HG03175 (cell line): Measurements from ENCODE around the gene SDHD.
"Not testable (repeated sequence)": the region's sequence is repeated elsewhere in the genome, so short reads cannot be mapped to it uniquely, and the experiment has no call there.

Experiments
- ATAC-seq: cut with Tn5 transposase; IDR thresholded peaks from one replicate; pipeline ENCODE4 v1.9.1; 2021; ENCODE audit warnings: mild to moderate bottlenecking, moderate library complexity; ENCODE audit not compliant: unreplicated experiment

Gene SDHD

GRCh38 chr11:112086422-112087191, at the start of gene SDHD, which contains the start of gene TIMM8B:
SDHD (plus strand) TSS chr11:112086873; CDS start chr11:112086908, 35 bp downstream.
TIMM8B (minus strand) TSS chr11:112086756; CDS start chr11:112086723, 33 bp downstream.
- ATAC-seq, result peak; percentile 90

DNA sequence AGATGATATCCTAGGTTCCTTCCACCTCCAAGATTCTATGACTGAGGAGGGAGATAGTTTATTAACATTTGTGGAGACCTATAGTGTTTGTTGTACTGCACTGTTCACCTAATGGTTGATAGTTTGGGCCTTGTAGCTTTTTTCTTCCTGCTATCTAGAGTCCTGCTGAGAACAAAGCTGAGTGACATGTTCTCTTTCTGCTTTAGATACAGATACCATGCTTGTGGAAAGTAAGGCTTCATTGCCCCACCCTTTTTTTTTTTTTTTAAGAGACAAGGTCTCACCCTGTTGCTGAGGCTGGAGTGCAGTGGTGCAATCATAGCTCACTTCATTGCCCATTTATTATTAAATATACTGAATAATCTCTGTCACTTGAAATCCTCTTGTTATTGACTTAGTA, 49.1 kb upstream of the SDHD start:
- ATAC-seq, result no peak

DNA sequence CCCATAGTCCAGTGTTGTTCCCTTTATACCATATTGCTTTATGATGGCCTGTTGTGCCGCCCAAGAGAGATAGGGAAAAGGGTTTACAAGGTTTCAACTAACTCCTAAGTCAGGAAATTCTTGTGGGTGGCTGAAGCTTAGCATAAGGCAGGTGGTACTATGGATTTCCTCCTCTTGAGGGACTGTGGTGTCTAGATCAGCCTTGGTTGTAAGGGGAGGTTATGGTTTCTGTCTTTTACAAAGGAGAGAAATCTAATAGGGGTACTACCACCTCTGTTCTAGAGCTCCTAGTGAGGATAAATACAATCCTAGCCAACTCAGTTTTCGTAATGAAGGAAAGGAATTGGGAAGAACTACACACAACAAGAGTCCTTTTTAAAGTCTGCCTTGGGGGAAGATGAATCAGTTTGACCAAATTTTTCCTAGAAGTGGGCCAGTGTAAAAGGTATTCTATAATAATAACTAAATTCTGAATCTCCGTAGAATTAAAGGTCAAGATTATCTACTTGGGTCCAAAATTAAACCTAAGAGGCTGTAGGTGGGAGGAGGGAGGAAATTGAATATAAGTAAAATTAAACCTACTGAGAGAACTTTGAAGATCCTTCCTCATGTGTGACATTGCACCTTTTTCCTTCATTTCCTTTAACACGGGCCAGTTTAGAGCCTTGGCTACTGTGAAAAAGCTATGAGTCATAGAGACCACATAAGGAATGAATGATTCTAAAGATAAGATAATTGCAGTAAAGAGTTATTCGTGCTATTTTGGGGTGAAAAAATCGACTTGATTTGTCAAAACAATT, 44.3 kb upstream of the SDHD start:
- ATAC-seq, result no peak

GRCh38 chr11:112042961-112043304, 43.7 kb upstream of the SDHD start:
- ATAC-seq, result no peak

DNA sequence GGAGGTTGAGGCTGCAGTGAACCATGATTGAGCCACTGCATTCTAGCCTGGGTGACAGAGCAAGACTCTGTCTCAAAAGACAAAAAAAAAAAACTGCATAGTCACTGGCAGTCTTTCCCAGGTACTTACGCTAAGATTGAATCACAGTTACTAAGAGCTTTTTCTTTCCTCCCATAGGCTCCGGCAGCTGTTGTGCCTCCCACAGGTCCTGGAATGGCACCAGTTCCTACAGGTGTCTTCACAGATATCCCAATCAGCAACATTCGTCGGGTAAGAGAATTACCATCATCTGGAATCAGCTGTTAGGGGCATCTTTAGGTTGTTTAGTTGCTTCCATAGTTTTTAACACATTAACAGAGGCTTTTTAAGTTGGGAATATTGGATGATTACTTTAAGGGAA, 41.7 kb upstream of the SDHD start:
- ATAC-seq, result no peak

GRCh38 chr11:112046647-112047046, 40.0 kb upstream of the SDHD start:
- not testable (repeated sequence) for ATAC-seq

DNA sequence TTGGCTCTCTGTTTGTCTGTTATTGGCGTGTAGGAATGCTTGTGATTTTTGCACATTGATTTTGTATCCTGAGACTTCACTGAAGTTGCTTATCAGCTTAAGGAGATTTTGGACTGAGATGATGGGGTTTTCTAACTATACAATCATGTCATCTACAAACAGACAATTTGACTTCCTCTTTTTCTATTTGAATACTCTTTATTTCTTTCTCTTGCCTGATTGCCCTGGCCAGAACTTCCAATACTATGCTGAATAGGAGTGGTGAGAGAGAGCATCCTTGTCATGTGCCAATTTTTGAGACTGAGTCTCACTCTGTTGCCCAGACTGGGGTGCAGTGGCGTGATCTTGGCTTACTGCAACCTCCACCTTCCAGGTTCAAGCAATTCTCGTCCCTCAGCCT, 38.4 kb upstream of the SDHD start:
- ATAC-seq, result not testable (repeated sequence)

DNA sequence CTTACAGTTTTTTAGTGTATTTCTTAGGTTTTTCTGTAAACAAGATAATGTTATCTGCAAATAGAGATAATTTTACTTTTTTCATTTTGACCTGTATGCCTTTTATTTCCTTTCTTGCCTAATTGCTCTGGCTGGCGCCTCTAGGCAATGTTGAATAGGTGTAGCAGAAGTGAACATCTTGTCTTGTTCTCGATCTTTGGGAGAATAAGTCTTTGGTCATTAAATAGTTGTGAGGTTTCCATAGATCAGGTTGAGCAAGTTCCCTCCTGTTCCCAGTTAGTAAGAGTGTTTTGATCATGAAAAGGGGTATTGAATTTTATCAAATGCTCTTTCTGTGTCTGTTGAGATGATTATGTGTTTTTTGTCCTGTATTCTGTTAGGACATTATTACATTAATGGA, 36.9 kb upstream of the SDHD start:
- no peak for ATAC-seq

DNA sequence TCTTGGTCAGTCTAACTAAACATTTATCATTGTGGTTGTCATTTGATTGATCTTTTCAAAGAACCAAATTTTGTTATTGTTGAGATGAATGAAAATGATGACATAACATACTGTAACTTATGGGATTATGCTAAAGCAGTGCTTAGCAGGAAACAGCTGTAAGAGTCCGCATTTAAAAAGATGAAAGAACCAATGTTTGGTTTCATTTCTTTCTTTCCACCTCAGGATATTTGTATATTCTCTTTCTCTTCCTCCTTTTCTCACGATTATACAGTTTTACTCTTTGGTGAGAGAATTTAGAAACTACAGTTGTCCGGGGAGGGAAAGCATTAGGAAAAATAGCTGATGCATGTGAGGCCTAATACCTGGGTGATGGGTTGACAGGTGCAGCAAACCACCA, 36.0 kb upstream of the SDHD start:
- peak; percentile 71 for ATAC-seq

DNA sequence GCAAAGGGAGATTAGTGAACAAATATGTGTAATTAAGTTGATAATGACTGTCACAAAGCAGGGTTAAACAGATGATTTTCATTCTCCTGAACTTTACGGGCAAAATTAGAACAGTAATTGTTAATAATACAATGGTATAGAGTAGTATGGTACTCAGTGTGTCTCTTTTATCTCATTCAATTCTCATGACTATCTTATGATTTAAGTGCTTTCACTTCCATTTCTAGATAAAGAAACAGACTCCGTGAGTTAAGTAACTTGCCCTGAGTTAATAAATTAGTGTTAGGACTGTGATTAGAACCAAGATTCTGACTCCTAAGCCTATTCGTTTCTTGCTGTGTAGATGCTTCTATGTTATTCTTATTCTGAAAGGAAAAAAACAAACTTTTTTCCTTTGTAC, 34.9 kb upstream of the SDHD start:
- no peak for ATAC-seq

DNA sequence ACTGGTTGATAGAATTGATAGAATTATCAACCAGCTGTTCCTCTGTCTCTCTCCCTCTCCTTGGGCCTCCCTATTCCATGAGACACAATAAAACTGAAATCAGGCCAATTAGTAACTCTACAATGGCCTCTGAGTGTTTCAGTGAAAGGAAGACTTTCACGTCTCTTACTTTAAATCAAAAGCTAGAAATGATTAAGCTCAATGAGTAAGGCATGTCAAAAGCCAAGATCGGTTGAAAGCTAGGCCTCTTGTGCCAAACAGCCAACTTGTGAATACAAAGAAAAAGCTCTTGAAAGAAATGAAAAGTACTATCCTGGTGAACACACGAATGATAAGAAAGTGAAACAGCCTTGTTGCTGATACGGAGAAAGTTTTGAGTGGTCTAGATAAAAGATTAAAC, 29.5 kb upstream of the SDHD start:
- ATAC-seq, result no peak

GRCh38 chr11:112058103-112058502, 28.6 kb upstream of the SDHD start:
- no peak for ATAC-seq

GRCh38 chr11:112062923-112063322, 23.8 kb upstream of the SDHD start:
- ATAC-seq, result no peak

DNA sequence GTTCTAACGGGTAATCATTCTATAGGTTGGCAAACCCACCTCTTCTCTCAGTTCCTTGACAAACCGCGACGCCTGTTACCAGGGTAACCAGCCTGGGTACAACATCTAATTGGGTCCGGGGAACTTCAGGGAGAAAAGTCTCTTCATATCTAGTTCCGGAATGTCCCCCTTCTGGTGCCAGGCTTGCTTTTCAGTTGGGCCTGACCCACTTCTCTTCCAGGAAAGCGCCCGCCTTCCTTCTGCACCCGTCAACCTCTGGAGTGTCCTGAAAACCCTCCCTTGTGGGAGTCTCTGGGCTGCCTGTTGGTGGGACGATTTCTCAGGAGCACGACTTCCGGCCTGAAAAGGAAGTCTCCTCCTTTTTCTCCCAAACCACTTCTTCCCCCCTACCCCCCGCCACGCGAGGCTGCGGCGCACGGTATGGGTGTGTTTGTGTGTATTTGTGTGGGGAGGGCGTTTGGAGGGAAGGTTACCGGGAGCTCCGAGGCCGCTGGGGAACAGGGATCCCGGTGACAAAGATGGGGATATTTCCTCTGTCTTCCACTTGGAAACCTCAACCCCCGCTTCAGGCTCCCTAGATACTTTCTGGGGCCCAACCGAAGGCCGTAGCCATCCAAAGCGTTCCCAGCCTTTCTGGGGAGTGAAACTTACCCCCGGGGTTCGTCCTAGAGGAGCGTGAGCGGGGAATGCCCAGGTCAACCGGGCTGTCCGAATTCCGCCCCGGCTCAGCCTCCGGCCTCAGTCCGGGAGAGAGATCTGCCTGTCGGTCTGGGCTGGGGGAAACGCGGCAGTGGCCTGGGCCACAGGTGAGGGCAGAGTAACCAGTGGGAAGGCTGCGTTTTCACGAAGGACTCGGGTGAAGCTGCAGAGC, 12.5 kb upstream of the SDHD start, which contains the start of the genes NKAPD1 and PIH1D2:
TSS of gene NKAPD1 (plus strand) at position 359 of the 871 bp plus-strand sequence. CDS start 1,276 bp downstream, outside the sequence.
TSS of gene PIH1D2 (minus strand) at position 77 of the 871 bp plus-strand sequence. CDS start 843 bp downstream, outside the sequence.
- ATAC-seq, result peak; percentile 92

DNA sequence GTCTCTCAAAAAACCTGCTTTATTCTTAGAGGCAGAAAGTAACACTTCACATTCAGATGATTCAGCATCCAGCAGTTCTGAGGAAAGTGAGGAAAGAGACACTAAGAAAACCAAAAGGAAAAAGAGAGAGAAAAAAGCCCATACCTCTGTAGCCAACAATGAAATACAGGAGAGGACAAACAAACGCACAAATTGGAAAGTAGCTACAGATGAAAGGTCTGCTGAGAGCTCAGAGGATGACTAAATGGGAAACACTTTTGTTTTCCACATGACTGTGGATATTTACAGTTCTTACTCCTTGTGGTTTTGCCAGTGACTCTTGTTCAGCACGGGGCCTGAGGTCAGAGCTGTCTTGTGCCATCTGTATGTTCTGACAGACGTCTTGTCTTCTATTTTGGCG, 3.9 kb upstream of the SDHD start:
- no peak for ATAC-seq

DNA sequence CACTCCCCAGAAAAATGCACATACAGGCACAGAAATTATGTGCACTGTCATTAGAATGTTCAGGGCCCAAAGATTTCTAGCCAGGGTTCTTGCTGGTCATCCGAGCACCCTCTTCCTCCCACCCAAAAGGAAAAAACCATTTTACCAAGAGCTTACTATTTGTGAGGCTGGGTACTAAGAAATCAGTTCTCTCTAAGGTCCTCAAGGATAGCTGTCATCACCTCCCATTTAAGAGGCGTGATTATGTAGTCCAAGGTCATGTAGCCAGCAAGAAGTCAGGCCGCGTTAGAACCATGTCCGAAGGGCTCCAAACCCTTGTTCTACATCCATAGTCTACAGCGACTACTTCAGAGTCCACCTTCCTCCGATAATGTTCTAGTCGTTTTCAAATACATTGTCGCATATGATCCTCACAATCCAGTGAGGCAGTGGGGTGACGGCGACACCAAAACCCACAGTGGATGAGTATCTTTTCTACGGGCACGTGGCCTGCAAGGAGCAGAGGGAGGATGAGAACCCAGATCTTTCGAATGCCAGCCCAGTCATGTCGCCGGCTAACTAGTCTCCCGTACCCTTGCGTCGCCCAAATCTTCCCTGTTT, 751 bp upstream of the SDHD start:
- ATAC-seq, result peak; percentile 36

GRCh38 chr11:112087212-112087611, 539 bp downstream of the SDHD start:
- ATAC-seq, result no peak

- ATAC-seq, result not testable (repeated sequence)
Observed at GRCh38 chr11:112095302-112095701, 8.6 kb downstream of the SDHD start.

GRCh38 chr11:112096194-112096593, 9.5 kb downstream of the SDHD start:
- no peak for ATAC-seq

DNA sequence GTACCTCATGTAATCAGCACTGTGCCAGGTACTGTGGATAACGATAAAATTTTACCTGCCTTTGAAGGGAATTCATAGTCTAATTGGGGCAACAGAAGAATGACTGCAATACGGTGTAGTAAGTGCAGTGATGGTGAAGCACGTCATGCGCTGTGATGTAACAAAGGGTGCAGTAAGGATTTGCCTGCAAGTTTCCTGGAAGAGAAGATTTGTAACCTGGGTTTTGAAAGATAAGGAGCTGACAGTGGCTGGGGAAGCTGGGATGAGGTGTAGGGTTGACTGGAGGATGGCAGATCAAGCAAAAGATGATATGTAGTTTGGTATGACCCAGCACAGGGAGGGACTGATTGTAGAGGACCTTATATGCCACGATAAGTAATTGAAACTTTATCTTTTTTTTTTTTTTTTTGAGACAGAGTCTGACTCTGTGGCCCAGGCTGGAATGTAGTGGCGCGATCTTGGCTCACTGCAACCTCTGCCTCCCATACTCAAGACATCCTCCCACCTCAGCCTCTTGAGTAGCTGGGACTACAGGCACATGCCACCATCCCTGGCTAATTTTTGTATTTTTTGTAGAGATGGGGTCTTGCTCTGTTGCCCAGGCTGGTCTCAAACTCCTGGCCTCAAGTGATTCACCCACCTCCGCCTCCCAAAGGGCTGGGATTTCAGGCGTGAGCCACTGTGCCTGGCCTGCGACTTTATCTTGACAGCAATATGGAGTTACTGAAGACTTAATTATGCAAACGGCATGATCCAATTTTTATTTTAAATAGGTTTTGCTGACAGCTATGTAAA, 11.3 kb downstream of the SDHD start:
- ATAC-seq, result no peak
